Measurements from ENCODE around the gene NRXN2. TPM values are rescaled to one million over a fixed set of nuclear protein-coding genes. Genes with fewer than 3 reads are reported as not detected.

NRXN2 gene
- total and polyA plus RNA-seq, 9 donors, result 11.8 to 41.8 (median 30.5) TPM

DNA sequence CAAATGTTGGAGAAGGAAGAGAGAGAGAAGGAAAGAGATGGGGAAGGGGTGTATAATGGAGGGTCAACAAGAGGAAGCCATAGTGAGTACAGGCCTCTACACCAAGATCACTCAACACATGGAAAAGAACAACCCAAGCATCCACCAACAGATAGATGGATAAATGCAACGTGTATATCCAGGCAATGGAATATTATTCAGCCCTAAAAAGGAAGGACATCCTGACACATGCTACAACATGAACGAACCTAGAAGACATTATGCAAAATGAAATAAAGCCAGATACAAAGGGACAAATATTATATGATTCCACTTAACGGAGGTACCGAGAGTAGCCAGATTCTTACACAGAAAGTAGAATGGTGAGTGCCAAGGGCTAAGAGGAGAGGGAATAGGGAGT is 59.3 kb downstream of the NRXN2 start:
- Histone ChIP-seq H3K27ac (ENCODE audit: low read length) (no peak overlapping the region), H3K4me3 (ENCODE audit: low read length) (no peak overlapping the region), H3K4me1 (ENCODE audit: control insufficient read depth, insufficient read depth, low read length) (peaks cover 31% of the 10 kb centered on the region), H3K27me3 (ENCODE audit: control insufficient read depth, insufficient read depth, low read length) (no peaks in the 10 kb centered on the region), H3K9me3 (replicated peaks; ENCODE audit: control insufficient read depth, low read depth, low read length) (no peaks in the 10 kb centered on the region), H3K36me3 (ENCODE audit: control insufficient read depth, insufficient read depth, low read length) (no peaks in the 10 kb centered on the region)
- DNase-seq, result no peak
- WGBS (ENCODE audit: insufficient coverage), result no CpG with 5 or more reads among the region's 4 CpGs

DNA sequence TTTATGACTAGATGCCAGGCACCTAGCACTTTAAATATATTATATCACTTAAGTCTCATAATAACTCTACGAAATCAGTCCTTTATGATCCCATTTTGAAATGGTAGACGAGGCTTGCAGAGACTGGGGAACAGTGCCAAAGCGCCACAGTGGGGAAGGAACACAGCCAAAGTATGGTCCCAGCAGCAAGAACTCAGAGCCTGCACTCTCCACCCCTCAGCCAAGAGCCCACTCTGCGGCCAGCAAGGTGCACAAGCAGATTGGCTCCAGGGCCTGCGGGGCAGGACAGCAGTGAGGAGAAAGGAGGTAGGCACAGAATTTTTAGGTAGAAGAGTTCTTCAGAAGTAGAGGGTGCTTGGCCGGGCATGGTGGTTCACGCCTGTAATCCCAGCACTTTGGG is 61.4 kb downstream of the NRXN2 start:
- Histone ChIP-seq H3K27me3 (ENCODE audit: control insufficient read depth, insufficient read depth, low read length) (no peaks in the 10 kb centered on the region), H3K9me3 (replicated peaks; ENCODE audit: control insufficient read depth, low read depth, low read length) (no peaks in the 10 kb centered on the region), H3K4me1 (ENCODE audit: control insufficient read depth, insufficient read depth, low read length) (peaks cover 31% of the 10 kb centered on the region), H3K27ac (ENCODE audit: low read length) (peak overlapping the region; percentile 89), H3K36me3 (ENCODE audit: control insufficient read depth, insufficient read depth, low read length) (no peaks in the 10 kb centered on the region), H3K4me3 (ENCODE audit: low read length) (no peak overlapping the region)
- 67% methylated on average over 1 of the region's 7 CpGs for WGBS (ENCODE audit: insufficient coverage)
- DNase-seq, result no peak

DNA sequence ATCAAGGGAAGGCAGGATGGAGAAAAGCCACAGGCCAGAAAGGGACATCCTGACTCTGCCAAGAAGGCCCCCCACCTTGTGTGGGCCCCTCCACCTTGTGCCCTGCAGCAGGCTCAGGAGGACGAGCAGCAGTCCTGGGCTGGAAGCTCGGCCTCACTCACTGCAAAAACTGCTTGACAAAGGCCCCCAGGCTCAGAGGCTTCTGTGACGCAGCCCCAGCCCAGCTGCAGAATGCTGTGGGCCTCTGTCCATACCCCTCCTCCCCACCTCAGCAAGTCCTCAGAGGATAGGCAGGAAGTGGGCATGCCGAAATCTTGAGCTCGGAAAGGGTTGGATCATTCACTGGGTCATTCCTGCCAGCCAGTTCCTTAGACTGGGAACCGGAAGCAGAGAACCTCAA is 61.9 kb downstream of the NRXN2 start:
- peaks cover 31% of the 10 kb centered on the region for H3K4me1 ChIP-seq (ENCODE audit: control insufficient read depth, insufficient read depth, low read length)
- peak overlapping the region; percentile 89 for H3K27ac ChIP-seq (ENCODE audit: low read length)
- peak overlapping the region; percentile 33 for H3K4me3 ChIP-seq (ENCODE audit: low read length)
- peak; percentile 90 for DNase-seq
- H3K9me3 ChIP-seq (replicated peaks; ENCODE audit: control insufficient read depth, low read depth, low read length), result no peaks in the 10 kb centered on the region
- 14% methylated on average over 6 of the region's 6 CpGs for WGBS (ENCODE audit: insufficient coverage)
- H3K27me3 ChIP-seq (ENCODE audit: control insufficient read depth, insufficient read depth, low read length), result no peaks in the 10 kb centered on the region
- H3K36me3 ChIP-seq (ENCODE audit: control insufficient read depth, insufficient read depth, low read length), result no peaks in the 10 kb centered on the region

DNA sequence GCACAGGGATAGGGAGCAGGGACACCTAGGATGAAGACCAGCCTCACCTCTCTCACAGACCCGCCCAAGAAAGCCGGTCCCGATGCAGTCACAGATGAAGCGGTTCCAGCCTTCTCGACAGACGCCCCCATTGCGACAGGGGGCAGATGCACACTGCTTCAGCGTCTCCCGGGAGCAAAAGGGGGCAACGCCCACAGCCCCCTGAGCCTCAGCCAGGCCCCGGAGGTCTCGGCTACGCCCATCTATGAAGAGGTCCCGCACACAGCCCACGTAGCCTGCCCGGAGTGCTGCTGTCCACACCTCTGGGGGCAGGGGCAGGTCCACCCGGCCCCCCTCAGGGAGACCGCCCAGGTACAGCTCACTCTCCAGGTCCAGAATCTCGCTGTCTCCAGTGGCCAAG is 62.3 kb downstream of the NRXN2 start:
- Histone ChIP-seq H3K4me1 (ENCODE audit: control insufficient read depth, insufficient read depth, low read length) (peaks cover 31% of the 10 kb centered on the region), H3K9me3 (replicated peaks; ENCODE audit: control insufficient read depth, low read depth, low read length) (no peaks in the 10 kb centered on the region), H3K27me3 (ENCODE audit: control insufficient read depth, insufficient read depth, low read length) (no peaks in the 10 kb centered on the region), H3K36me3 (ENCODE audit: control insufficient read depth, insufficient read depth, low read length) (no peaks in the 10 kb centered on the region), H3K4me3 (ENCODE audit: low read length) (peak overlapping the region; percentile 33), H3K27ac (ENCODE audit: low read length) (peak overlapping the region; percentile 89)
- no peak for DNase-seq
- 50% methylated on average over 17 of the region's 19 CpGs for WGBS (ENCODE audit: insufficient coverage)

DNA sequence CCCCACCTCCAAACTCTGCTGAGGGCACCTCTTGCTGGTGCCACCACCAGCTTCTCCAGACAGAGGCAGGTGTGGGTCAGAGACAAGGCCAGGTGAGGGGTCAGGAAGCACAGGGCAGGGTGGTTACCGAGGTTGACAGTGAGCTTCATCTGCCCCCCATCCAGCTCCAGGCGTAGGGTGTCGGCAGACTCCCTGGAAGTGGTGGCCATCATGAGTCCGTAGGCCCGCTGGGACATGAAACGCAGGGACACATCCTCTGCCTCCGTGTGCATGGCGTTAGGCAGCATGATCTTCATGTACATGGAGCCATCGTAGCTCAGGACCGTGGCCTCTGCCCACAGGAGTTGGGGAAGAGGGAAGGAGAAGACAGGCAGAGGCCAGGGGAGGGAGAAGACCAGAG is 62.8 kb downstream of the NRXN2 start:
- no peak for DNase-seq
- no peaks in the 10 kb centered on the region for H3K9me3 ChIP-seq (replicated peaks; ENCODE audit: control insufficient read depth, low read depth, low read length)
- peaks cover 28% of the 10 kb centered on the region for H3K4me1 ChIP-seq (ENCODE audit: control insufficient read depth, insufficient read depth, low read length)
- H3K4me3 ChIP-seq (ENCODE audit: low read length), result peak overlapping the region; percentile 33
- H3K27me3 ChIP-seq (ENCODE audit: control insufficient read depth, insufficient read depth, low read length), result no peaks in the 10 kb centered on the region
- 80% methylated on average over 10 of the region's 10 CpGs for WGBS (ENCODE audit: insufficient coverage)
- H3K36me3 ChIP-seq (ENCODE audit: control insufficient read depth, insufficient read depth, low read length), result no peaks in the 10 kb centered on the region
- H3K27ac ChIP-seq (ENCODE audit: low read length), result peak overlapping the region; percentile 89

DNA sequence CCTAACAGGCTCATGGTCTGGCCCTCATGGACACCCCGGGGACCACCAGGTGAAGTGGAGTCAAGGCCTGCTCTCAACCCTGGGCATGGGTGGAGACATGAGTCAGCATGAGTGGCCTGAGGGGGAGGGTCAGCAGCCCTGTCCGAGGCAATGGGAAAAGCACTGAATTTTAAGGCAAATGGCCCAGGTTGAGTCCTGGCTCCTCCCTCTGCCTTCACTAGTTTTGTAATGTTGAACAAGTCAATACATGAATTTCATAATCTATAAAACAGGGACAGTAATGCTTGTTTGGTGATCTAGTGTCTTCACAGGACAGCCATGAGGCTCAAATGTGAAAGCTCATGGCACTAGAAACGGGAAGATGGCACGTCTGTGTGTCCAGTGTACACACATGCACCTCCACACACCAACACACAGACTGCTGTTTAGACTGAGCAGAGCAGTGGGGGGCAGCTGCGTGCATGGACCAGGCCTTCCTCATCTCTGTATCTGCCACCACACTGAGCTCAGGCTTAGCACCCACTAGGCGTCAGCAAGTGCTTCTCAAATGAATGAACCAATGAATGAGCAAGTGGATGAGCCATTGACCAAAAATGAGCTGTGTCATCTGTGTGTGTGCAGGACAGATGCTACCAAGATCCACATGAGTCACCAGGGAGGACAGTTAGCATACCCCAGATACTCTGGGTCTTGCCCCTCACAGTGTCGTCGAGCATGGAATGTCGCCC is 63.4 kb downstream of the NRXN2 start:
- Histone ChIP-seq H3K4me3 (ENCODE audit: low read length) (no peak overlapping the region), H3K9me3 (replicated peaks; ENCODE audit: control insufficient read depth, low read depth, low read length) (no peaks in the 10 kb centered on the region), H3K36me3 (ENCODE audit: control insufficient read depth, insufficient read depth, low read length) (no peaks in the 10 kb centered on the region), H3K27ac (ENCODE audit: low read length) (peak overlapping the region; percentile 89), H3K27me3 (ENCODE audit: control insufficient read depth, insufficient read depth, low read length) (no peaks in the 10 kb centered on the region), H3K4me1 (ENCODE audit: control insufficient read depth, insufficient read depth, low read length) (peaks cover 31% of the 10 kb centered on the region)
- no peak for DNase-seq
- 91% methylated on average over 7 of the region's 9 CpGs for WGBS (ENCODE audit: insufficient coverage)

DNA sequence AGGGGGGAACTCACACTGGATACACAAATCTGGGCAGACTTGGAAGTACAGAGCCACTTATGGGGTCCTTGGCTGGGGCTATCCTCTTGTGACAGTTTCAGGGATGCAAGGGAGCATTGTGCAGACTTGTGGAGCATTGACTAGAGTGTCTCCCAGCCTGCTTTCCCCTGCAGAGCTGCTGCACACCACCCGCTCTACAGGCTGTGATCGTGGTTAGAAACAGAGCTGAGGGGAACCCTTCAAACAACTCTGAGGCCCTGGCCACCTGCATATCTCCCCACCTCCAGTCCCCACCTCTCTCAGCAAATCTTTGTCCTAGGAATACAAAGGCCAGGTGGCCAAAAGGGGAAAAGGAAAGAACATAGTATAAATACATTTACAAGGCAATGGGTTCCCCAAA is 64.7 kb downstream of the NRXN2 start:
- no peaks in the 10 kb centered on the region for H3K9me3 ChIP-seq (replicated peaks; ENCODE audit: control insufficient read depth, low read depth, low read length)
- no peak overlapping the region for H3K4me3 ChIP-seq (ENCODE audit: low read length)
- no CpG with 5 or more reads among the region's 2 CpGs for WGBS (ENCODE audit: insufficient coverage)
- H3K4me1 ChIP-seq (ENCODE audit: control insufficient read depth, insufficient read depth, low read length), result peaks cover 34% of the 10 kb centered on the region
- no peaks in the 10 kb centered on the region for H3K36me3 ChIP-seq (ENCODE audit: control insufficient read depth, insufficient read depth, low read length)
- H3K27ac ChIP-seq (ENCODE audit: low read length), result no peak overlapping the region
- DNase-seq, result no peak
- no peaks in the 10 kb centered on the region for H3K27me3 ChIP-seq (ENCODE audit: control insufficient read depth, insufficient read depth, low read length)

DNA sequence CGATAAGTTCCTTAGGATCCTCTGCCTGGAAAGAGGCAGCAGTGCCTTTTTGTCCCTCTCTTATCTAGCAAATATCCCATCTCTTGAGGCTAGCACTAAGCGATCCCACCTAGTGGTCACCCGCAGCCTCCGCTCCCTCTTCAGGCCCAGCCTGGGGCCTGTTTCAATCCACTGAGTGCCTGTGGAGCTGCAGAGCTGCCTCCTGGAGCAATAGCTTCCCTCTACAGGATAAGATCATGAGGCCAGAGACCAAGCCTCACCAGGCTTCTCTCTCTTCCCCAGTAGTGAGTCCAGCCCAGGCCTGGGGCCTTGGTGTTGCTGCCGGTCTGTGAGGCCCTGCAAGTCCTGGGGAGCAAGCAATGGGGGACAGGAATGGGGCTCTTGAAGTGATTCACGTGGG is 66.1 kb downstream of the NRXN2 start:
- DNase-seq, result no peak
- peaks cover 38% of the 10 kb centered on the region for H3K4me1 ChIP-seq (ENCODE audit: control insufficient read depth, insufficient read depth, low read length)
- H3K27ac ChIP-seq (ENCODE audit: low read length), result no peak overlapping the region
- H3K27me3 ChIP-seq (ENCODE audit: control insufficient read depth, insufficient read depth, low read length), result no peaks in the 10 kb centered on the region
- WGBS (ENCODE audit: insufficient coverage), result 80% methylated on average over 5 of the region's 6 CpGs
- no peaks in the 10 kb centered on the region for H3K36me3 ChIP-seq (ENCODE audit: control insufficient read depth, insufficient read depth, low read length)
- H3K4me3 ChIP-seq (ENCODE audit: low read length), result no peak overlapping the region
- H3K9me3 ChIP-seq (replicated peaks; ENCODE audit: control insufficient read depth, low read depth, low read length), result no peaks in the 10 kb centered on the region

DNA sequence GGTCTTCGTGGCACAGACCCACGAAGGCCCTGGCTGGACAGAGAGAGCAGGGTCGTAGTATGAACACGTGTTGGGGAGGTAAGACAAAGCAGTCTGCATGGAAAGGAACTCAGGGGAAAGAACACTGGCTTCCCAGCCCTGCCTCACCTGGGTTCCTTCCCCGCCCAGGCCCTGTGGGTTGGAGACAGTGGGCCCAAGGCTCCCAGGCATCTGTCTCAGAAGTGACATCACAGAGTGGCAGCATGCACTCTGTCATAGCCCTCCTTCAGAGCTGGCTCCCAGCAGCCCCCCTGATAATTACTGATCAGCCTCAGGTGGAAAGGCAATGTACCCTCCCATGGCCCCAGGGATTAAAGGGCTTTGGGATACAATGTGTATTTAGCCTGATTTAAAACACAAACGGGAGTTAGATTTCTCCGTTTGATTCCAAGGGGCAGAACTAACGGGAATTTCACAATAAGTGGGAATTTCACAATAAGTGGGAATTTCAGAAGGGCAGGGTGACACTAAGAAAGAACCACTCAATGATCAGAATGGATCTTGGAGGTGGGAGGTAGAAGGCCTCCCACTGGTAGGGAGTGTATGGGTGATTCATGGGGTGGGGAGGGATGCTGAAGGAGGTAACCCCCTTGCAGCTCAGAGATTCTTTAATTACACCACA is 66.9 kb downstream of the NRXN2 start:
- H3K27me3 ChIP-seq (ENCODE audit: control insufficient read depth, insufficient read depth, low read length), result no peaks in the 10 kb centered on the region
- H3K4me1 ChIP-seq (ENCODE audit: control insufficient read depth, insufficient read depth, low read length), result peaks cover 30% of the 10 kb centered on the region
- H3K36me3 ChIP-seq (ENCODE audit: control insufficient read depth, insufficient read depth, low read length), result no peaks in the 10 kb centered on the region
- no peak for DNase-seq
- no peaks in the 10 kb centered on the region for H3K9me3 ChIP-seq (replicated peaks; ENCODE audit: control insufficient read depth, low read depth, low read length)
- WGBS (ENCODE audit: insufficient coverage), result 80% methylated on average over 8 of the region's 8 CpGs
- H3K4me3 ChIP-seq (ENCODE audit: low read length), result no peak overlapping the region
- H3K27ac ChIP-seq (ENCODE audit: low read length), result no peak overlapping the region

DNA sequence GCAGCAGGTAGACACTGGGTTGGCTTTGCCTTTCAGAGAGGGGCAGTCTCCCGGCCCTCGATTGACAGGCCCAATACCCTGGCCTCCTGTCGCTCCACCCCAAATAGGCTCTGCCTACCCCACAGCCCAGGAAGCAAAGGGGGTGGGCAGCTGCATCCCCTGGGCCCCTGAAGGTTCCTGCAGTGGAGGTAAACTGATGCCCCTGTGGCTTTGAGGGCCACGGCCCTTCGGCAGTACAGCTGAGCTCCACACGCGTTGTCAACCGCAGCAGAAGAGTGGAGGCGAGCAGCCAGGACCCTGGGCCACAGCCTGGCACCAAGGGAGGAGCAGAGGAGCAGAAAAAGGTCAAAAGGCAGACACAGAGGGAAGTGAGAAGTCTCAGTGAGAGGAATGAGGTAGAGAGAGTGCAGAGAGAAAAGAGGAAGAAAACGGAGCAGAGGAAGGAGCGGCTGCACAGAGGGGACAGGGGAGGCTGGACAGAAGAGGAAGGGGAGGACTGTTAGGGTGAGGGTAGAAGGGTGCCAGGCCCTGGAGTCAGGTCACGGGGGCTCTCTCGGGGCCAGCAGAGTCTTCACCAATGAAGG is 67.9 kb downstream of the NRXN2 start:
- H3K36me3 ChIP-seq (ENCODE audit: control insufficient read depth, insufficient read depth, low read length), result no peaks in the 10 kb centered on the region
- peaks cover 20% of the 10 kb centered on the region for H3K4me1 ChIP-seq (ENCODE audit: control insufficient read depth, insufficient read depth, low read length)
- no peaks in the 10 kb centered on the region for H3K27me3 ChIP-seq (ENCODE audit: control insufficient read depth, insufficient read depth, low read length)
- no peak overlapping the region for H3K27ac ChIP-seq (ENCODE audit: low read length)
- no peaks in the 10 kb centered on the region for H3K9me3 ChIP-seq (replicated peaks; ENCODE audit: control insufficient read depth, low read depth, low read length)
- DNase-seq, result no peak
- WGBS (ENCODE audit: insufficient coverage), result 55% methylated on average over 10 of the region's 13 CpGs
- H3K4me3 ChIP-seq (ENCODE audit: low read length), result no peak overlapping the region

Measured in muscle of leg (tissue), 11 donors.